Liver (tissue), 2 donors: ENCODE results near the gene TTC38.

Source experiments
- FOXA1 ChIP-seq: IDR thresholded peaks from 2 replicates; pipeline ENCODE4 v1.6.1; 2016; ENCODE audit warnings: antibody characterized with exemption
- REST ChIP-seq: IDR thresholded peaks from 2 replicates; pipeline ENCODE4 v1.6.1; 2016; ENCODE audit warnings: antibody characterized with exemption, mild to moderate bottlenecking
- ZBTB33 ChIP-seq: IDR thresholded peaks from 2 replicates; pipeline ENCODE4 v1.6.1; 2016; ENCODE audit warnings: antibody characterized with exemption
- TF ChIP-seq, protein P1 (sequence below): fragments of 150-350 bp; IDR thresholded peaks from 2 replicates; pipeline ENCODE4 v1.5.1; 2017; ENCODE audit warnings: improper control_type of control experiment, low read depth, low read length; ENCODE audit not compliant: missing input control
- donor health status: healthy.

DNA sequence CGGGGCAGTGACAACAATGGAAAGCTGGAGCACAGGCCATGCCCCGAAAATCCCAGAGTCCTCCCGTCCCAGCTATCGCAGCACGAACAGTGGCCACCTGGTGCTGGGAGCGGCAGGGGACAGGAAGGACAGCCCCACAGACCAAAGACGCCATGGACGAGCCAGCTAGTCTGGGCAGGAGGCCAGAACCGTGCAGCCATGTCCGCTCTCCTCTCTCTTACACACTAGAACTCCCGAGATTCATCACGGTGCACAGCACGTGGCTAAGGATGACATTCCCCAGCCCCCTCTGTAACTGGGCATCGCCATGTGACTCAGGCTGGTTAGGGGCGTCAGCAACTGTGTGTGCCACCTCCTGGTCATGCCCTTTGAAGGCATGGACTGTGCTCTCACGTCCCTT, 22.3 kb upstream of the TTC38 start:
- TF ChIP-seq, protein P1, sequence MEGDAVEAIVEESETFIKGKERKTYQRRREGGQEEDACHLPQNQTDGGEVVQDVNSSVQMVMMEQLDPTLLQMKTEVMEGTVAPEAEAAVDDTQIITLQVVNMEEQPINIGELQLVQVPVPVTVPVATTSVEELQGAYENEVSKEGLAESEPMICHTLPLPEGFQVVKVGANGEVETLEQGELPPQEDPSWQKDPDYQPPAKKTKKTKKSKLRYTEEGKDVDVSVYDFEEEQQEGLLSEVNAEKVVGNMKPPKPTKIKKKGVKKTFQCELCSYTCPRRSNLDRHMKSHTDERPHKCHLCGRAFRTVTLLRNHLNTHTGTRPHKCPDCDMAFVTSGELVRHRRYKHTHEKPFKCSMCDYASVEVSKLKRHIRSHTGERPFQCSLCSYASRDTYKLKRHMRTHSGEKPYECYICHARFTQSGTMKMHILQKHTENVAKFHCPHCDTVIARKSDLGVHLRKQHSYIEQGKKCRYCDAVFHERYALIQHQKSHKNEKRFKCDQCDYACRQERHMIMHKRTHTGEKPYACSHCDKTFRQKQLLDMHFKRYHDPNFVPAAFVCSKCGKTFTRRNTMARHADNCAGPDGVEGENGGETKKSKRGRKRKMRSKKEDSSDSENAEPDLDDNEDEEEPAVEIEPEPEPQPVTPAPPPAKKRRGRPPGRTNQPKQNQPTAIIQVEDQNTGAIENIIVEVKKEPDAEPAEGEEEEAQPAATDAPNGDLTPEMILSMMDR, result no peak
- TF ChIP-seq ZBTB33 (no peak), REST (no peak), FOXA1 (no peak)
